Gastrocnemius medialis (tissue), 4 donors: ENCODE results near the gene TOMM6.

Source experiments
- CTCF ChIP-seq, 5 experiments: fragments of 450-650 bp in 3 of 5; fragments of 200-600 bp in 2 of 5; sonication (generic) in 2 of 5; IDR thresholded peaks in 4 of 5; conservative IDR thresholded peaks in 1 of 5; 1 replicate in 4 of 5; 2 replicates in 1 of 5; pipeline ENCODE4 v1.5.1; 2016 to 2019; ENCODE audit warnings: antibody characterized with exemption in 5 of 5, mild to moderate bottlenecking in 3 of 5, moderate library complexity in 3 of 5
- POLR2A ChIP-seq, 2 donors: fragments of 450-650 bp; IDR thresholded peaks; one replicate each; pipeline ENCODE4 v1.6.1; 2017; ENCODE audit warnings: antibody characterized with exemption in 2 of 2, mild to moderate bottlenecking in 2 of 2, moderate library complexity in 2 of 2

- TF ChIP-seq CTCF (IDR thresholded peaks at IDR 0.05 in 4 of 5, conservative IDR thresholded peaks at IDR 0.05 in 1 of 5) (no peak), POLR2A (IDR thresholded peaks at IDR 0.05) (no peak)
Observed at GRCh38 chr6:41821266-41821665, 33.8 kb downstream of the TOMM6 start.
